ENCODE data around the gene EFNA5. TPM values are rescaled to one million over a fixed set of nuclear protein-coding genes. Genes with fewer than 3 reads are reported as not detected.

The EFNA5 gene
- total and polyA plus RNA-seq, 10 of the 15 experiments (the other 5 are each of a cell fraction or from before 2014, with no cell fraction given), result 0.19 to 12.6 (median 3.9) TPM

DNA sequence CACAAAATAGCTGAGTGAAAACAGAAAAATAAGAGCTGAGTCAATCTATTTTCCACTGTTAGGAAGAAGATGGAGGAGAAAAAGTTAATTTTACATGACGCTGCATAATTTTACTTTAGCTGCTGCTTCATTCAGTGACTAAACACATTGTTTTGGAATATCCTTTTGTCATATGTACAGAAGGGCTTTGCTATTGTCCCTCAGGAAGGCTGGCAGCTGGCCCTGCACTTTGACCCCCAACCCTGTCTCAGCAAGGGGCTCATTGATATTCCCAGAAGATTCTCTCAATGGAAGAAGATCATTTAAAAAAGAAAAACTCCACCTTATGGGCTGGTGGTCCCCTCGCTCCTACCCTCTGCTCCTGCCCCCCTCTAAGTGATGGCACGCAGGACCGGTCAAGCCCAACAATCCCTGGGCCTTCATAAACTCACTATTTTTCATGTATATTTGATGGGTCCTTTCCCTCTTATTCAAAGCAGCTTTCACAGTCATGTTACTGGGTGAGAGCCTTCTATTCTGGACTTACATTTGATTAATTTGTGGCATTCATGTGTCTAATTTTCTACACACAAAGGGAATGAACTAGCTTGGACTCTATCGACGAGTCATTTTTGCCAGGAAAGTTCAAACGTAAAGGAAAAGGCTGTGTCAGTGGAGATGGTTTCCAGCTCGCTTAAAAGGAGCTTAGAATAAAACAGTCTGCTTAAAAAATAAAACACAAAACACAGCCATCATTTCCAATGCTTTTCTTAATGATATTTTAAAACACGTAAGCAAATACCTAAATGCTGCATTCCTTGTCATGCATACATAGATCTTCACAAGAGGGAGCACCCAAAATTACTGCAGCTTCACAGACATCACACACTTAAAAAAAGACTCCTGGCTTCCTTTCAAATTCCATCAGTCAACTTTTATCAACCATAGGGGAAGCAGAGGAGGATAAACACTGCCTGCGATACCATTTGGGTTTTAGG, 104.7 kb downstream of the EFNA5 start (continued):
- TF ChIP-seq, protein P1, sequence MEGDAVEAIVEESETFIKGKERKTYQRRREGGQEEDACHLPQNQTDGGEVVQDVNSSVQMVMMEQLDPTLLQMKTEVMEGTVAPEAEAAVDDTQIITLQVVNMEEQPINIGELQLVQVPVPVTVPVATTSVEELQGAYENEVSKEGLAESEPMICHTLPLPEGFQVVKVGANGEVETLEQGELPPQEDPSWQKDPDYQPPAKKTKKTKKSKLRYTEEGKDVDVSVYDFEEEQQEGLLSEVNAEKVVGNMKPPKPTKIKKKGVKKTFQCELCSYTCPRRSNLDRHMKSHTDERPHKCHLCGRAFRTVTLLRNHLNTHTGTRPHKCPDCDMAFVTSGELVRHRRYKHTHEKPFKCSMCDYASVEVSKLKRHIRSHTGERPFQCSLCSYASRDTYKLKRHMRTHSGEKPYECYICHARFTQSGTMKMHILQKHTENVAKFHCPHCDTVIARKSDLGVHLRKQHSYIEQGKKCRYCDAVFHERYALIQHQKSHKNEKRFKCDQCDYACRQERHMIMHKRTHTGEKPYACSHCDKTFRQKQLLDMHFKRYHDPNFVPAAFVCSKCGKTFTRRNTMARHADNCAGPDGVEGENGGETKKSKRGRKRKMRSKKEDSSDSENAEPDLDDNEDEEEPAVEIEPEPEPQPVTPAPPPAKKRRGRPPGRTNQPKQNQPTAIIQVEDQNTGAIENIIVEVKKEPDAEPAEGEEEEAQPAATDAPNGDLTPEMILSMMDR (IDR thresholded peaks at IDR 0.05 in 2 of 3, conservative IDR thresholded peaks at IDR 0.05 in 1 of 3; ENCODE audit: control insufficient read depth in 2 of 3, extremely low read depth in 1 of 3, insufficient read depth in 1 of 3, low read depth in 3 of 3, low read length in 3 of 3), result no peak
- no peak for TF ChIP-seq POLR2AphosphoS5 (IDR thresholded peaks at IDR 0.05; ENCODE audit: low read length)
- no peak for TF ChIP-seq CHD2 (IDR thresholded peaks at IDR 0.05; ENCODE audit: borderline replicate concordance, low read depth, low read length)
- TF ChIP-seq, protein P2, sequence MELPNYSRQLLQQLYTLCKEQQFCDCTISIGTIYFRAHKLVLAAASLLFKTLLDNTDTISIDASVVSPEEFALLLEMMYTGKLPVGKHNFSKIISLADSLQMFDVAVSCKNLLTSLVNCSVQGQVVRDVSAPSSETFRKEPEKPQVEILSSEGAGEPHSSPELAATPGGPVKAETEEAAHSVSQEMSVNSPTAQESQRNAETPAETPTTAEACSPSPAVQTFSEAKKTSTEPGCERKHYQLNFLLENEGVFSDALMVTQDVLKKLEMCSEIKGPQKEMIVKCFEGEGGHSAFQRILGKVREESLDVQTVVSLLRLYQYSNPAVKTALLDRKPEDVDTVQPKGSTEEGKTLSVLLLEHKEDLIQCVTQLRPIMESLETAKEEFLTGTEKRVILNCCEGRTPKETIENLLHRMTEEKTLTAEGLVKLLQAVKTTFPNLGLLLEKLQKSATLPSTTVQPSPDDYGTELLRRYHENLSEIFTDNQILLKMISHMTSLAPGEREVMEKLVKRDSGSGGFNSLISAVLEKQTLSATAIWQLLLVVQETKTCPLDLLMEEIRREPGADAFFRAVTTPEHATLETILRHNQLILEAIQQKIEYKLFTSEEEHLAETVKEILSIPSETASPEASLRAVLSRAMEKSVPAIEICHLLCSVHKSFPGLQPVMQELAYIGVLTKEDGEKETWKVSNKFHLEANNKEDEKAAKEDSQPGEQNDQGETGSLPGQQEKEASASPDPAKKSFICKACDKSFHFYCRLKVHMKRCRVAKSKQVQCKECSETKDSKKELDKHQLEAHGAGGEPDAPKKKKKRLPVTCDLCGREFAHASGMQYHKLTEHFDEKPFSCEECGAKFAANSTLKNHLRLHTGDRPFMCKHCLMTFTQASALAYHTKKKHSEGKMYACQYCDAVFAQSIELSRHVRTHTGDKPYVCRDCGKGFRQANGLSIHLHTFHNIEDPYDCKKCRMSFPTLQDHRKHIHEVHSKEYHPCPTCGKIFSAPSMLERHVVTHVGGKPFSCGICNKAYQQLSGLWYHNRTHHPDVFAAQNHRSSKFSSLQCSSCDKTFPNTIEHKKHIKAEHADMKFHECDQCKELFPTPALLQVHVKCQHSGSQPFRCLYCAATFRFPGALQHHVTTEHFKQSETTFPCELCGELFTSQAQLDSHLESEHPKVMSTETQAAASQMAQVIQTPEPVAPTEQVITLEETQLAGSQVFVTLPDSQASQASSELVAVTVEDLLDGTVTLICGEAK (IDR thresholded peaks at IDR 0.05; ENCODE audit: borderline replicate concordance), result no peak
- TF ChIP-seq RCOR1 (conservative IDR thresholded peaks at IDR 0.05; ENCODE audit: low read depth, low read length), result no peak
- TF ChIP-seq RUNX3 (IDR thresholded peaks at IDR 0.05; ENCODE audit: low read length), result no peak
